DMS53 treated with DMSO at 0.1 percent for 48 hours (cell line): ENCODE measurements around the gene GRSF1.
"Not testable (repeated sequence)": the region's sequence is repeated elsewhere in the genome, so short reads cannot be mapped to it uniquely, and the experiment has no call there.

Source experiments
- DNase-seq: peaks from one replicate; lab custom pipeline; 2025; ENCODE audit not compliant: unreplicated experiment; lab: John Stamatoyannopoulos, UW

Gene GRSF1

GRCh38 chr4:70839589-70840093 is at the start of gene GRSF1:
GRSF1 (minus strand) TSS chr4:70839890; CDS start chr4:70839827, 63 bp downstream.
- peak; percentile 43 for DNase-seq

GRCh38 chr4:70885174-70885573 is 45.5 kb upstream of the GRSF1 start:
- no peak for DNase-seq

GRCh38 chr4:70880739-70881138 is 41.0 kb upstream of the GRSF1 start:
- no peak for DNase-seq

GRCh38 chr4:70877556-70877955 is 37.9 kb upstream of the GRSF1 start:
- no peak for DNase-seq

- no peak for DNase-seq
These were observed 34.8 kb upstream of the GRSF1 start for GRCh38 chr4:70874268-70875156.

GRCh38 chr4:70873216-70873615 is 33.5 kb upstream of the GRSF1 start:
- DNase-seq, result no peak

GRCh38 chr4:70868778-70869177 is 29.1 kb upstream of the GRSF1 start:
- DNase-seq, result no peak

- DNase-seq, result no peak
These were observed 23.6 kb upstream of the GRSF1 start for GRCh38 chr4:70863099-70863790.

- no peak for DNase-seq
These were observed 19.4 kb upstream of the GRSF1 start for GRCh38 chr4:70859066-70859465.

- no peak for DNase-seq
These were observed 18.8 kb upstream of the GRSF1 start for GRCh38 chr4:70858454-70858853.

GRCh38 chr4:70855464-70855863 is 15.8 kb upstream of the GRSF1 start:
- no peak for DNase-seq

- no peak for DNase-seq
These were observed 9.6 kb upstream of the GRSF1 start for GRCh38 chr4:70849291-70849690.

- DNase-seq, result no peak
These were observed 4.5 kb upstream of the GRSF1 start for GRCh38 chr4:70844180-70844579.

GRCh38 chr4:70842761-70843435 is 3.2 kb upstream of the GRSF1 start:
- DNase-seq, result no peak

- DNase-seq, result no peak
These were observed 2.3 kb upstream of the GRSF1 start for GRCh38 chr4:70841951-70842350.

- DNase-seq, result no peak
These were observed 1.5 kb upstream of the GRSF1 start for GRCh38 chr4:70841211-70841610.

GRCh38 chr4:70840631-70841030 is 941 bp upstream of the GRSF1 start:
- DNase-seq, result not testable (repeated sequence)

GRCh38 chr4:70840137-70840536 is 447 bp upstream of the GRSF1 start:
- not testable (repeated sequence) for DNase-seq

- DNase-seq, result no peak
These were observed 763 bp downstream of the GRSF1 start for GRCh38 chr4:70838666-70839588.

GRCh38 chr4:70838204-70838603 is 1.5 kb downstream of the GRSF1 start:
- DNase-seq, result no peak
